Measurements from ENCODE around the gene SOCS3. TPM values are rescaled to one million over a fixed set of nuclear protein-coding genes. Genes with fewer than 3 reads are reported as not detected.

The SOCS3 gene
- total and polyA plus RNA-seq, 2 experiments from 2014 or later, result 13.2 to 32.9 TPM

DNA sequence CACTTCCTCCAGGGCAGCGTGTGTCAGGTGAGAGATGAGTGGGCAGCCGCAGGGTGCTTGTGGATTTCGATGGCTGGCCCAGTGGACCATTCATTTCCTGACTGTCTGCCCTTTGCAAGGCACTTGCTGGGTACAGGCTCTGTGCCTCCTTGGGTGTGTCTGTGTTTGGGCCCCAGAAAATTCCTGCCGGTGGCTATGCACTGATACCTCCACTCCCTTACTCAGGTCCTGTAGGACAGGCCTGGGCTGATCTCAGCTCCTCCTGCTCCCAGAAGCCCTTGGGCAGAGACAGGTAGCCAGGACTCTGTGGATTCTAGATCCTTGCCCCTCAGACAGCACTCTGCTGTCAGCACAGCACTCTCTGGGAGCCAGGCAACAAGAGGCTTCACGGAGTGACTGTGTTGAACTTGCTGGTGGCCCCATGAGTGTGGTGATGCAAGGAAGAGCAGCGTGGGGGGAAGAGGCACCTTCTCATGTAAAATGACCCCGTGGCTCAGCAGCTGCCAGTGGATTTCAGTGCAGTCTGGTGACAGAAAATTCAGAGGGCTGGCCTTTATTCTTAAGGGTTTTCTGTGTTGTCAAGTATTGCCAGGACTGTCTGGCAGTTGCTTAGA is 47.6 kb upstream of the SOCS3 start:
- DNase-seq (ENCODE audit: low spot score), result no peak
- ATAC-seq, result no peak
- Histone ChIP-seq H2AFZ (no peak overlapping the region), H3K27ac (ENCODE audit: low read depth) (peak overlapping the region; percentile 32; the same call in 1 of the 2 replicates), H3F3A (replicated peaks; ENCODE audit: low read depth) (peaks cover 12% of the 10 kb centered on the region; the same call in 1 of the 2 replicates), H3K9me2 (ENCODE audit: insufficient read depth) (no peaks in the 10 kb centered on the region), H3K4me3 (no peak overlapping the region), H3K79me2 (replicated peaks; ENCODE audit: insufficient read depth) (peaks cover 84% of the 10 kb centered on the region), H3K36me3 (ENCODE audit: insufficient read depth) (peaks cover 18% of the 10 kb centered on the region), H3K27me3 (ENCODE audit: insufficient read depth) (no peaks in the 10 kb centered on the region), H3K4me1 (ENCODE audit: insufficient read depth) (peaks cover 3% of the 10 kb centered on the region; the same call in 1 of the 2 replicates), H3K4me2 (no peak overlapping the region), H4K20me1 (replicated peaks; ENCODE audit: insufficient read depth) (peaks cover 24% of the 10 kb centered on the region)
- Mint-ChIP-seq H3K36me3 (ENCODE audit: low read depth) (peaks cover 40% of the 10 kb centered on the region), H3K27me3 (ENCODE audit: insufficient read depth, low read depth, poor library complexity) (peaks cover 17% of the 10 kb centered on the region), H3K4me1 (peaks cover 22% of the 10 kb centered on the region), H3K9me3 (no peaks in the 10 kb centered on the region), H3K4me3 (no peak overlapping the region; the same call in 2 of the 3 replicates), H3K27ac (peak overlapping the region; percentile 40; the same call in 1 of the 2 replicates)
- no peak for TF ChIP-seq POLR2AphosphoS5 (IDR thresholded peaks at IDR 0.05; ENCODE audit: low read depth)
- TF ChIP-seq, protein P1, sequence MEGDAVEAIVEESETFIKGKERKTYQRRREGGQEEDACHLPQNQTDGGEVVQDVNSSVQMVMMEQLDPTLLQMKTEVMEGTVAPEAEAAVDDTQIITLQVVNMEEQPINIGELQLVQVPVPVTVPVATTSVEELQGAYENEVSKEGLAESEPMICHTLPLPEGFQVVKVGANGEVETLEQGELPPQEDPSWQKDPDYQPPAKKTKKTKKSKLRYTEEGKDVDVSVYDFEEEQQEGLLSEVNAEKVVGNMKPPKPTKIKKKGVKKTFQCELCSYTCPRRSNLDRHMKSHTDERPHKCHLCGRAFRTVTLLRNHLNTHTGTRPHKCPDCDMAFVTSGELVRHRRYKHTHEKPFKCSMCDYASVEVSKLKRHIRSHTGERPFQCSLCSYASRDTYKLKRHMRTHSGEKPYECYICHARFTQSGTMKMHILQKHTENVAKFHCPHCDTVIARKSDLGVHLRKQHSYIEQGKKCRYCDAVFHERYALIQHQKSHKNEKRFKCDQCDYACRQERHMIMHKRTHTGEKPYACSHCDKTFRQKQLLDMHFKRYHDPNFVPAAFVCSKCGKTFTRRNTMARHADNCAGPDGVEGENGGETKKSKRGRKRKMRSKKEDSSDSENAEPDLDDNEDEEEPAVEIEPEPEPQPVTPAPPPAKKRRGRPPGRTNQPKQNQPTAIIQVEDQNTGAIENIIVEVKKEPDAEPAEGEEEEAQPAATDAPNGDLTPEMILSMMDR (conservative IDR thresholded peaks at IDR 0.05; ENCODE audit: low read depth in 2 of 2), result no peak
- TF ChIP-seq JUNB (IDR thresholded peaks at IDR 0.05; ENCODE audit: unreplicated experiment), result no peak
- no peak for TF ChIP-seq EZH2 (IDR thresholded peaks at IDR 0.05; ENCODE audit: low read depth, unreplicated experiment)
- no peak for TF ChIP-seq STAT1 (IDR thresholded peaks at IDR 0.05; ENCODE audit: unreplicated experiment)
- no peak for TF ChIP-seq CREB1 (CRISPR knock-in tag; IDR thresholded peaks at IDR 0.05; ENCODE audit: low read depth)
- no peak for TF ChIP-seq ZNF114 (CRISPR knock-in tag; IDR thresholded peaks at IDR 0.05)
- TF ChIP-seq, protein P2, sequence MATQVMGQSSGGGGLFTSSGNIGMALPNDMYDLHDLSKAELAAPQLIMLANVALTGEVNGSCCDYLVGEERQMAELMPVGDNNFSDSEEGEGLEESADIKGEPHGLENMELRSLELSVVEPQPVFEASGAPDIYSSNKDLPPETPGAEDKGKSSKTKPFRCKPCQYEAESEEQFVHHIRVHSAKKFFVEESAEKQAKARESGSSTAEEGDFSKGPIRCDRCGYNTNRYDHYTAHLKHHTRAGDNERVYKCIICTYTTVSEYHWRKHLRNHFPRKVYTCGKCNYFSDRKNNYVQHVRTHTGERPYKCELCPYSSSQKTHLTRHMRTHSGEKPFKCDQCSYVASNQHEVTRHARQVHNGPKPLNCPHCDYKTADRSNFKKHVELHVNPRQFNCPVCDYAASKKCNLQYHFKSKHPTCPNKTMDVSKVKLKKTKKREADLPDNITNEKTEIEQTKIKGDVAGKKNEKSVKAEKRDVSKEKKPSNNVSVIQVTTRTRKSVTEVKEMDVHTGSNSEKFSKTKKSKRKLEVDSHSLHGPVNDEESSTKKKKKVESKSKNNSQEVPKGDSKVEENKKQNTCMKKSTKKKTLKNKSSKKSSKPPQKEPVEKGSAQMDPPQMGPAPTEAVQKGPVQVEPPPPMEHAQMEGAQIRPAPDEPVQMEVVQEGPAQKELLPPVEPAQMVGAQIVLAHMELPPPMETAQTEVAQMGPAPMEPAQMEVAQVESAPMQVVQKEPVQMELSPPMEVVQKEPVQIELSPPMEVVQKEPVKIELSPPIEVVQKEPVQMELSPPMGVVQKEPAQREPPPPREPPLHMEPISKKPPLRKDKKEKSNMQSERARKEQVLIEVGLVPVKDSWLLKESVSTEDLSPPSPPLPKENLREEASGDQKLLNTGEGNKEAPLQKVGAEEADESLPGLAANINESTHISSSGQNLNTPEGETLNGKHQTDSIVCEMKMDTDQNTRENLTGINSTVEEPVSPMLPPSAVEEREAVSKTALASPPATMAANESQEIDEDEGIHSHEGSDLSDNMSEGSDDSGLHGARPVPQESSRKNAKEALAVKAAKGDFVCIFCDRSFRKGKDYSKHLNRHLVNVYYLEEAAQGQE (IDR thresholded peaks at IDR 0.05; ENCODE audit: unreplicated experiment), result no peak
- no peak for TF ChIP-seq NANOG (IDR thresholded peaks at IDR 0.05; ENCODE audit: borderline replicate concordance)
- TF ChIP-seq, protein P3, sequence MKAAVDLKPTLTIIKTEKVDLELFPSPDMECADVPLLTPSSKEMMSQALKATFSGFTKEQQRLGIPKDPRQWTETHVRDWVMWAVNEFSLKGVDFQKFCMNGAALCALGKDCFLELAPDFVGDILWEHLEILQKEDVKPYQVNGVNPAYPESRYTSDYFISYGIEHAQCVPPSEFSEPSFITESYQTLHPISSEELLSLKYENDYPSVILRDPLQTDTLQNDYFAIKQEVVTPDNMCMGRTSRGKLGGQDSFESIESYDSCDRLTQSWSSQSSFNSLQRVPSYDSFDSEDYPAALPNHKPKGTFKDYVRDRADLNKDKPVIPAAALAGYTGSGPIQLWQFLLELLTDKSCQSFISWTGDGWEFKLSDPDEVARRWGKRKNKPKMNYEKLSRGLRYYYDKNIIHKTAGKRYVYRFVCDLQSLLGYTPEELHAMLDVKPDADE (IDR thresholded peaks at IDR 0.05), result no peak
- TF ChIP-seq, protein P4, sequence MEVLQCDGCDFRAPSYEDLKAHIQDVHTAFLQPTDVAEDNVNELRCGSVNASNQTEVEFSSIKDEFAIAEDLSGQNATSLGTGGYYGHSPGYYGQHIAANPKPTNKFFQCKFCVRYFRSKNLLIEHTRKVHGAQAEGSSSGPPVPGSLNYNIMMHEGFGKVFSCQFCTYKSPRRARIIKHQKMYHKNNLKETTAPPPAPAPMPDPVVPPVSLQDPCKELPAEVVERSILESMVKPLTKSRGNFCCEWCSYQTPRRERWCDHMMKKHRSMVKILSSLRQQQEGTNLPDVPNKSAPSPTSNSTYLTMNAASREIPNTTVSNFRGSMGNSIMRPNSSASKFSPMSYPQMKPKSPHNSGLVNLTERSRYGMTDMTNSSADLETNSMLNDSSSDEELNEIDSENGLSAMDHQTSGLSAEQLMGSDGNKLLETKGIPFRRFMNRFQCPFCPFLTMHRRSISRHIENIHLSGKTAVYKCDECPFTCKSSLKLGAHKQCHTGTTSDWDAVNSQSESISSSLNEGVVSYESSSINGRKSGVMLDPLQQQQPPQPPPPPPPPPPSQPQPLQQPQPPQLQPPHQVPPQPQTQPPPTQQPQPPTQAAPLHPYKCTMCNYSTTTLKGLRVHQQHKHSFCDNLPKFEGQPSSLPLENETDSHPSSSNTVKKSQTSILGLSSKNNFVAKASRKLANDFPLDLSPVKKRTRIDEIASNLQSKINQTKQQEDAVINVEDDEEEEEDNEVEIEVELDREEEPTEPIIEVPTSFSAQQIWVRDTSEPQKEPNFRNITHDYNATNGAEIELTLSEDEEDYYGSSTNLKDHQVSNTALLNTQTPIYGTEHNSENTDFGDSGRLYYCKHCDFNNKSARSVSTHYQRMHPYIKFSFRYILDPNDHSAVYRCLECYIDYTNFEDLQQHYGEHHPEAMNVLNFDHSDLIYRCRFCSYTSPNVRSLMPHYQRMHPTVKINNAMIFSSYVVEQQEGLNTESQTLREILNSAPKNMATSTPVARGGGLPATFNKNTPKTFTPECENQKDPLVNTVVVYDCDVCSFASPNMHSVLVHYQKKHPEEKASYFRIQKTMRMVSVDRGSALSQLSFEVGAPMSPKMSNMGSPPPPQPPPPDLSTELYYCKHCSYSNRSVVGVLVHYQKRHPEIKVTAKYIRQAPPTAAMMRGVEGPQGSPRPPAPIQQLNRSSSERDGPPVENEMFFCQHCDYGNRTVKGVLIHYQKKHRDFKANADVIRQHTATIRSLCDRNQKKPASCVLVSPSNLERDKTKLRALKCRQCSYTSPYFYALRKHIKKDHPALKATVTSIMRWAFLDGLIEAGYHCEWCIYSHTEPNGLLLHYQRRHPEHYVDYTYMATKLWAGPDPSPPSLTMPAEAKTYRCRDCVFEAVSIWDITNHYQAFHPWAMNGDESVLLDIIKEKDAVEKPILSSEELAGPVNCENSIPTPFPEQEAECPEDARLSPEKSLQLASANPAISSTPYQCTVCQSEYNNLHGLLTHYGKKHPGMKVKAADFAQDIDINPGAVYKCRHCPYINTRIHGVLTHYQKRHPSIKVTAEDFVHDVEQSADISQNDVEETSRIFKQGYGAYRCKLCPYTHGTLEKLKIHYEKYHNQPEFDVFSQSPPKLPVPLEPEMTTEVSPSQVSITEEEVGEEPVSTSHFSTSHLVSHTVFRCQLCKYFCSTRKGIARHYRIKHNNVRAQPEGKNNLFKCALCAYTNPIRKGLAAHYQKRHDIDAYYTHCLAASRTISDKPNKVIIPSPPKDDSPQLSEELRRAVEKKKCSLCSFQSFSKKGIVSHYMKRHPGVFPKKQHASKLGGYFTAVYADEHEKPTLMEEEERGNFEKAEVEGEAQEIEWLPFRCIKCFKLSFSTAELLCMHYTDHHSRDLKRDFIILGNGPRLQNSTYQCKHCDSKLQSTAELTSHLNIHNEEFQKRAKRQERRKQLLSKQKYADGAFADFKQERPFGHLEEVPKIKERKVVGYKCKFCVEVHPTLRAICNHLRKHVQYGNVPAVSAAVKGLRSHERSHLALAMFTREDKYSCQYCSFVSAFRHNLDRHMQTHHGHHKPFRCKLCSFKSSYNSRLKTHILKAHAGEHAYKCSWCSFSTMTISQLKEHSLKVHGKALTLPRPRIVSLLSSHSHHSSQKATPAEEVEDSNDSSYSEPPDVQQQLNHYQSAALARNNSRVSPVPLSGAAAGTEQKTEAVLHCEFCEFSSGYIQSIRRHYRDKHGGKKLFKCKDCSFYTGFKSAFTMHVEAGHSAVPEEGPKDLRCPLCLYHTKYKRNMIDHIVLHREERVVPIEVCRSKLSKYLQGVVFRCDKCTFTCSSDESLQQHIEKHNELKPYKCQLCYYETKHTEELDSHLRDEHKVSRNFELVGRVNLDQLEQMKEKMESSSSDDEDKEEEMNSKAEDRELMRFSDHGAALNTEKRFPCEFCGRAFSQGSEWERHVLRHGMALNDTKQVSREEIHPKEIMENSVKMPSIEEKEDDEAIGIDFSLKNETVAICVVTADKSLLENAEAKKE (CRISPR knock-in tag; IDR thresholded peaks at IDR 0.05), result no peak
- no peak for TF ChIP-seq ZNF331 (CRISPR knock-in tag; IDR thresholded peaks at IDR 0.05; ENCODE audit: low read depth)
- TF ChIP-seq EZH2phosphoT487 (IDR thresholded peaks at IDR 0.05; ENCODE audit: unreplicated experiment), result no peak
